ENCODE data around the gene RAB3D.

DNA sequence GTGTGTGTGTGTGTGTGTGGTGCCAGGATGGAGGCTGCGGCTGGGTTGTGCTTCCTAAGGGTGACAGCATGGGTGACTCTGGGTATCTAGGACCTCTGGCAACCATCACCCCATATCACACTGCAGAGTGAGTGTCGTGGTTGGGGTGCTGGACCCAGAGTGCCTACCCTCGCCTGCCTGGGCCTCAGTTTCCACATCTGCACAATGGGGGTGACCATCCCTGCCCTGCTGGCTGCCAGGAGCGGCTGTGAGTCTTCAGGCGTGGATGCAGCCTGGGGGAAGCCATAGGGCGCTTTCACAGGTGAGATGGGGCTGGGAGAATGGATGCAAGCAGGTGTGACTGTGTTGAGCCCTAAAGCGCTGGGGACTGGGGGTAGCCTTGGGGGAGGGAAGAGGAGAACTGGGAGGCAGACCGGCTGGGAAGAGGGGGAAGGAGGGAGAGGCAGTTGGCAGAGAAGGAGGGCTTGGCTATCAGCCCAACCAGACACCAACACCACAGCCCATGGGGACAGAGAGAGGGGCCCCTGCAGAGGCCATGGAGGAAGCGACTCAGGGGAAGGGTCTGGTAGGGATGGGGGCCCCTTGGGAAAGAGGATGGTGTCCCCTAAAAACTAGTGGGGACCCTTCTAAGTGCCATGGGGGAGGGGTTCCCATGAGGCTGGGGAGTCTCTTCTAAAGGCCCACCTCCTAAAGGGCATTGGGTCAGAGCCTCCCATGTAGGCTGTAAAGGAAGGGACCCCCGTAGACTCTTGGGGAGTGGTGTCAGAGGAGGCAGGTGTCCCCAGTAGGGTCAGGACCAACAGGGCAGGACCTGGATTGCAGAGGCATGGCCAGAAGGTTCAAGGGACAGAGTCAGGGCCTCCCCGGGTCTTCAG is 17.5 kb upstream of the RAB3D start:
- TF ChIP-seq, protein P1, sequence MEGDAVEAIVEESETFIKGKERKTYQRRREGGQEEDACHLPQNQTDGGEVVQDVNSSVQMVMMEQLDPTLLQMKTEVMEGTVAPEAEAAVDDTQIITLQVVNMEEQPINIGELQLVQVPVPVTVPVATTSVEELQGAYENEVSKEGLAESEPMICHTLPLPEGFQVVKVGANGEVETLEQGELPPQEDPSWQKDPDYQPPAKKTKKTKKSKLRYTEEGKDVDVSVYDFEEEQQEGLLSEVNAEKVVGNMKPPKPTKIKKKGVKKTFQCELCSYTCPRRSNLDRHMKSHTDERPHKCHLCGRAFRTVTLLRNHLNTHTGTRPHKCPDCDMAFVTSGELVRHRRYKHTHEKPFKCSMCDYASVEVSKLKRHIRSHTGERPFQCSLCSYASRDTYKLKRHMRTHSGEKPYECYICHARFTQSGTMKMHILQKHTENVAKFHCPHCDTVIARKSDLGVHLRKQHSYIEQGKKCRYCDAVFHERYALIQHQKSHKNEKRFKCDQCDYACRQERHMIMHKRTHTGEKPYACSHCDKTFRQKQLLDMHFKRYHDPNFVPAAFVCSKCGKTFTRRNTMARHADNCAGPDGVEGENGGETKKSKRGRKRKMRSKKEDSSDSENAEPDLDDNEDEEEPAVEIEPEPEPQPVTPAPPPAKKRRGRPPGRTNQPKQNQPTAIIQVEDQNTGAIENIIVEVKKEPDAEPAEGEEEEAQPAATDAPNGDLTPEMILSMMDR (IDR thresholded peaks at IDR 0.05) = no peak
- no peak for TF ChIP-seq POLR2A (IDR thresholded peaks at IDR 0.05)

All from adrenal gland (tissue), 5 donors.